GM12878 (cell line): ENCODE data around the gene CD300LG.

Experiments used
- BHLHE40 ChIP-seq, 2 experiments: fragments of 450-650 bp in 1 of 2; IDR thresholded peaks; 2 replicates each; pipeline ENCODE4 v1.6.1; 2011 to 2017; ENCODE audit warnings: low read depth in 2 of 2, borderline replicate concordance in 1 of 2, improper control_type of control experiment in 1 of 2, low read length in 1 of 2, mild to moderate bottlenecking in 1 of 2
- CTCF ChIP-seq, 3 experiments: IDR thresholded peaks in 2 of 3; conservative IDR thresholded peaks in 1 of 3; 2 replicates each; pipeline ENCODE4 v1.5.1; 2011; ENCODE audit warnings: low read depth in 3 of 3, low read length in 3 of 3, mild to moderate bottlenecking in 3 of 3, control low read depth in 2 of 3, moderate library complexity in 2 of 3, inconsistent platforms in 1 of 3, mixed read lengths in 1 of 3; ENCODE audit not compliant: control insufficient read depth in 2 of 3, insufficient read depth in 1 of 3; ENCODE audit errors: extremely low read depth in 1 of 3
- NR2C1 ChIP-seq: fragments of 450-650 bp; IDR thresholded peaks from 2 replicates; pipeline ENCODE4 v1.6.1; 2017; ENCODE audit warnings: antibody characterized with exemption, mild to moderate bottlenecking, moderate library complexity
- POLR2A ChIP-seq: IDR thresholded peaks from 2 replicates; pipeline ENCODE4 v1.6.1; 2011; ENCODE audit warnings: low read depth, mild to moderate bottlenecking, low read length
- POLR2AphosphoS5 ChIP-seq: IDR thresholded peaks from 2 replicates; pipeline ENCODE4 v1.6.1; 2011; ENCODE audit warnings: mild to moderate bottlenecking, low read length, inconsistent platforms
- TCF12 ChIP-seq: IDR thresholded peaks from 2 replicates; pipeline ENCODE4 v1.6.1; 2011; ENCODE audit warnings: low read depth, mild to moderate bottlenecking, low read length
- USF2 ChIP-seq: IDR thresholded peaks from 2 replicates; pipeline ENCODE4 v1.6.1; 2011; ENCODE audit warnings: low read depth, low read length, improper control_type of control experiment, borderline replicate concordance
- TF ChIP-seq, protein P1 (sequence below): fragments of 450-650 bp; IDR thresholded peaks from 2 replicates; pipeline ENCODE4 v1.6.1; 2016; ENCODE audit warnings: mild to moderate bottlenecking, moderate library complexity, borderline replicate concordance

GRCh38 chr17:43909537-43910231 is 62.7 kb downstream of the CD300LG start:
- no peak for TF ChIP-seq BHLHE40 (IDR thresholded peaks at IDR 0.05; ENCODE audit: borderline replicate concordance in 1 of 2, low read depth in 2 of 2, low read length in 1 of 2)
- TF ChIP-seq CTCF (IDR thresholded peaks at IDR 0.05 in 2 of 3, conservative IDR thresholded peaks at IDR 0.05 in 1 of 3; ENCODE audit: control insufficient read depth in 2 of 3, extremely low read depth in 1 of 3, insufficient read depth in 1 of 3, low read depth in 3 of 3, low read length in 3 of 3) = no peak
- TF ChIP-seq, protein P1, sequence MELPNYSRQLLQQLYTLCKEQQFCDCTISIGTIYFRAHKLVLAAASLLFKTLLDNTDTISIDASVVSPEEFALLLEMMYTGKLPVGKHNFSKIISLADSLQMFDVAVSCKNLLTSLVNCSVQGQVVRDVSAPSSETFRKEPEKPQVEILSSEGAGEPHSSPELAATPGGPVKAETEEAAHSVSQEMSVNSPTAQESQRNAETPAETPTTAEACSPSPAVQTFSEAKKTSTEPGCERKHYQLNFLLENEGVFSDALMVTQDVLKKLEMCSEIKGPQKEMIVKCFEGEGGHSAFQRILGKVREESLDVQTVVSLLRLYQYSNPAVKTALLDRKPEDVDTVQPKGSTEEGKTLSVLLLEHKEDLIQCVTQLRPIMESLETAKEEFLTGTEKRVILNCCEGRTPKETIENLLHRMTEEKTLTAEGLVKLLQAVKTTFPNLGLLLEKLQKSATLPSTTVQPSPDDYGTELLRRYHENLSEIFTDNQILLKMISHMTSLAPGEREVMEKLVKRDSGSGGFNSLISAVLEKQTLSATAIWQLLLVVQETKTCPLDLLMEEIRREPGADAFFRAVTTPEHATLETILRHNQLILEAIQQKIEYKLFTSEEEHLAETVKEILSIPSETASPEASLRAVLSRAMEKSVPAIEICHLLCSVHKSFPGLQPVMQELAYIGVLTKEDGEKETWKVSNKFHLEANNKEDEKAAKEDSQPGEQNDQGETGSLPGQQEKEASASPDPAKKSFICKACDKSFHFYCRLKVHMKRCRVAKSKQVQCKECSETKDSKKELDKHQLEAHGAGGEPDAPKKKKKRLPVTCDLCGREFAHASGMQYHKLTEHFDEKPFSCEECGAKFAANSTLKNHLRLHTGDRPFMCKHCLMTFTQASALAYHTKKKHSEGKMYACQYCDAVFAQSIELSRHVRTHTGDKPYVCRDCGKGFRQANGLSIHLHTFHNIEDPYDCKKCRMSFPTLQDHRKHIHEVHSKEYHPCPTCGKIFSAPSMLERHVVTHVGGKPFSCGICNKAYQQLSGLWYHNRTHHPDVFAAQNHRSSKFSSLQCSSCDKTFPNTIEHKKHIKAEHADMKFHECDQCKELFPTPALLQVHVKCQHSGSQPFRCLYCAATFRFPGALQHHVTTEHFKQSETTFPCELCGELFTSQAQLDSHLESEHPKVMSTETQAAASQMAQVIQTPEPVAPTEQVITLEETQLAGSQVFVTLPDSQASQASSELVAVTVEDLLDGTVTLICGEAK = no peak
- no peak for TF ChIP-seq POLR2AphosphoS5
- no peak for TF ChIP-seq POLR2A
- TF ChIP-seq NR2C1 = no peak
- no peak for TF ChIP-seq USF2
- no peak for TF ChIP-seq TCF12
